K562 (cell line): ENCODE data around the gene GLRX2. TPM values are rescaled to one million over a fixed set of nuclear protein-coding genes. Genes with fewer than 3 reads are reported as not detected.
A peak's percentile ranks its signal among the peaks of the same experiment; 100 is the strongest.

ENCODE experiments used
- ATF3 ChIP-seq, 2 experiments: fragments of 450-650 bp in 1 of 2; sonication (generic) in 1 of 2; formaldehyde crosslinking in 1 of 2; IDR thresholded peaks in 1 of 2; conservative IDR thresholded peaks in 1 of 2; 2 replicates each; pipeline versions ENCODE4 v1.6.1 to v1.8.1; 2016 to 2023; ENCODE audit warnings: mild to moderate bottlenecking in 2 of 2, moderate library complexity in 2 of 2, inconsistent platforms in 1 of 2, missing genetic modification reagents in 1 of 2
- BCOR ChIP-seq: fragments of 450-650 bp; IDR thresholded peaks from 2 replicates; pipeline ENCODE4 v1.6.1; 2016
- FOS ChIP-seq: IDR thresholded peaks from 3 replicates; pipeline ENCODE4 v1.6.1; 2011; ENCODE audit not compliant: insufficient read length; ENCODE audit errors: extremely low read depth
- FOXM1 ChIP-seq, 2 experiments: fragments of 450-650 bp in 1 of 2; sonication (generic) in 1 of 2; formaldehyde crosslinking in 1 of 2; IDR thresholded peaks; 2 replicates each; pipeline versions ENCODE4 v1.6.1 to v1.9.0; 2017 to 2022; ENCODE audit warnings: low read depth in 2 of 2, mild to moderate bottlenecking in 2 of 2, missing genetic modification reagents in 1 of 2, moderate library complexity in 1 of 2
- HNRNPH1 ChIP-seq: fragments of 200-400 bp; formaldehyde crosslinking; optimal IDR thresholded peaks from 2 replicates; pipeline ENCODE3; 2017; ENCODE audit warnings: low read depth, mild to moderate bottlenecking, low read length, moderate library complexity
- IFI16 ChIP-seq: fragments of 250-450 bp; sonication (Bioruptor Pico); IDR thresholded peaks from 2 replicates; pipeline ENCODE4 v2.1.2; 2022; ENCODE audit warnings: mild to moderate bottlenecking, inconsistent platforms
- MYC ChIP-seq, 2 experiments: fragments of 250-450 bp in 1 of 2; sonication (Bioruptor Pico) in 1 of 2; IDR thresholded peaks; 2 replicates each; pipeline versions ENCODE4 v1.5.1 to v1.6.1; 2012 to 2021; ENCODE audit warnings: low read depth in 2 of 2, borderline replicate concordance in 1 of 2, improper control_type of control experiment in 1 of 2, low read length in 1 of 2, mild to moderate bottlenecking in 1 of 2, moderate library complexity in 1 of 2
- NR4A1 ChIP-seq, 2 experiments: fragments of 250-450 bp in 1 of 2; fragments of 450-650 bp in 1 of 2; sonication (Bioruptor Pico) in 1 of 2; IDR thresholded peaks; 2 replicates each; pipeline versions ENCODE4 v1.4.0 to v1.6.1; 2016 to 2020; ENCODE audit warnings: mild to moderate bottlenecking in 2 of 2, missing compliant biosample characterization in 1 of 2, missing genetic modification characterization in 1 of 2, moderate library complexity in 1 of 2
- RBM39 ChIP-seq: fragments of 200-400 bp; formaldehyde crosslinking; optimal IDR thresholded peaks from 2 replicates; pipeline ENCODE3; 2018; ENCODE audit warnings: low read depth, low read length
- RCOR1 ChIP-seq, 2 experiments: IDR thresholded peaks; 2 replicates each; pipeline ENCODE4 v1.6.1; 2012; ENCODE audit warnings: low read depth in 2 of 2, low read length in 2 of 2, borderline replicate concordance in 1 of 2, improper control_type of control experiment in 1 of 2
- SAFB2 ChIP-seq: fragments of 200-400 bp; formaldehyde crosslinking; IDR thresholded peaks from 2 replicates; pipeline ENCODE4 v1.6.1; 2018; ENCODE audit warnings: borderline replicate concordance, low read length, low read depth, moderate library complexity; ENCODE audit not compliant: severe bottlenecking
- SIX5 ChIP-seq, 2 experiments: IDR thresholded peaks; 2 replicates each; pipeline ENCODE4 v1.6.1; 2011; ENCODE audit warnings: low read length in 2 of 2, borderline replicate concordance in 1 of 2, low read depth in 1 of 2, mild to moderate bottlenecking in 1 of 2, moderate library complexity in 1 of 2; ENCODE audit not compliant: insufficient read depth in 1 of 2
- SMAD2 ChIP-seq: fragments of 150-350 bp; IDR thresholded peaks from 2 replicates; pipeline ENCODE4 v1.6.1; 2014; ENCODE audit warnings: low read depth, mild to moderate bottlenecking, low read length
- TSC22D4 ChIP-seq: fragments of 450-650 bp; IDR thresholded peaks from 2 replicates; pipeline ENCODE4 v1.6.1; 2016; ENCODE audit warnings: missing genetic modification characterization, missing biosample characterization, control low read depth
- XRCC4 ChIP-seq: IDR thresholded peaks from one replicate; pipeline ENCODE4 v1.6.1; 2011; ENCODE audit not compliant: insufficient read depth, insufficient read length; ENCODE audit errors: extremely low read depth
- ZNF140 ChIP-seq: fragments of 250-450 bp; sonication (Bioruptor Pico); IDR thresholded peaks from 2 replicates; pipeline ENCODE4 v1.8.0; 2021; ENCODE audit warnings: moderate library complexity, mild to moderate bottlenecking, inconsistent platforms
- ZNF707 ChIP-seq: fragments of 250-450 bp; sonication (Bioruptor Pico); conservative IDR thresholded peaks from 2 replicates; pipeline ENCODE4 v1.8.0; 2022; ENCODE audit warnings: inconsistent platforms, mild to moderate bottlenecking, moderate library complexity
- polyA plus RNA-seq, 8 experiments: library from polyadenylated mRNA; depleted of rRNA in 4 of 8; stranded (reverse) in 5 of 8; unstranded in 3 of 8; fragments of >200 nt; fragmentation: Nextera tagmentation in 2 of 8; fragmentation: Illumina TruSeq in 1 of 8; extraction: Ambion mirVana in 2 of 8; extraction: Trizol in 1 of 8; gene quantifications; 2 replicates each; pipeline versions ENCODE4 v1.2.1 to v1.2.3, GENCODE V29; 2011 to 2014; ENCODE audit warnings: inconsistent platforms in 1 of 8, missing spikeins in 1 of 8
- total RNA-seq, 7 experiments: library from RNA; depleted of rRNA in 6 of 7; stranded (reverse); fragments of >200 nt in 6 of 7; fragmentation: Illumina TruSeq in 2 of 7; extraction: Trizol in 2 of 7; gene quantifications; 2 replicates each; pipeline versions ENCODE4 v1.2.1 to v1.2.3, GENCODE V29; 2011 to 2021; ENCODE audit warnings: low replicate concordance in 1 of 7
- TF ChIP-seq, protein P1 (sequence below): fragments of 150-350 bp; IDR thresholded peaks from 2 replicates; pipeline ENCODE4 v1.6.1; 2014; ENCODE audit warnings: low read depth, mild to moderate bottlenecking, low read length, borderline replicate concordance
- TF ChIP-seq, protein P2 (sequence below): IDR thresholded peaks from 2 replicates; pipeline ENCODE4 v1.6.1; 2011; ENCODE audit not compliant: insufficient read length; ENCODE audit errors: extremely low read depth
- TF ChIP-seq, protein P3 (sequence below): fragments of 450-650 bp; IDR thresholded peaks from 2 replicates; pipeline ENCODE4 v1.6.1; 2018; ENCODE audit warnings: mild to moderate bottlenecking, low read depth; ENCODE audit not compliant: partially characterized antibody

The GLRX2 gene
- total and polyA plus RNA-seq, 9 of the 15 experiments (the other 6 are each of a cell fraction or from before 2014, with no cell fraction given), result 13.3 to 82.6 (median 55.1) TPM

DNA sequence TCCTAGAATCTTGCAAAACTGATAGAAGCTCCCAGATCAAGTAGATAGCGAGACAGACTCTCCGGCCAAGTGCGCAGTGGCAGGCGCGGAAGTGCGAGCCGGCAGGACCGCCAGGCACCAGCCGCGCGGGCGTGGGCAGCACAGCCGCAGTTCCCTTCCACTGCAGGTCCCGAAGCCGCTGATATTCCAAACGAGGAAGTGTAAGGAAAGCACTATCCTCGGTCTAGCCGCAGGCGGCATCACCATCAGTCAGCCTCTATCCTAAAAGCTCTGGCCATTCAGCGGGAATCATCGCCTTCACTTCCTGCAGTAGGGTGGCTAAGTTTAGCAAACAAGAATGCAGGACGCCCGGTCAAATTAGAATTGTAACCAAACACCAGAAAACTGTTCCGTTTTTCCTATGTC lies 710 bp downstream of the GLRX2 start (continued):
- TF ChIP-seq, protein P1, sequence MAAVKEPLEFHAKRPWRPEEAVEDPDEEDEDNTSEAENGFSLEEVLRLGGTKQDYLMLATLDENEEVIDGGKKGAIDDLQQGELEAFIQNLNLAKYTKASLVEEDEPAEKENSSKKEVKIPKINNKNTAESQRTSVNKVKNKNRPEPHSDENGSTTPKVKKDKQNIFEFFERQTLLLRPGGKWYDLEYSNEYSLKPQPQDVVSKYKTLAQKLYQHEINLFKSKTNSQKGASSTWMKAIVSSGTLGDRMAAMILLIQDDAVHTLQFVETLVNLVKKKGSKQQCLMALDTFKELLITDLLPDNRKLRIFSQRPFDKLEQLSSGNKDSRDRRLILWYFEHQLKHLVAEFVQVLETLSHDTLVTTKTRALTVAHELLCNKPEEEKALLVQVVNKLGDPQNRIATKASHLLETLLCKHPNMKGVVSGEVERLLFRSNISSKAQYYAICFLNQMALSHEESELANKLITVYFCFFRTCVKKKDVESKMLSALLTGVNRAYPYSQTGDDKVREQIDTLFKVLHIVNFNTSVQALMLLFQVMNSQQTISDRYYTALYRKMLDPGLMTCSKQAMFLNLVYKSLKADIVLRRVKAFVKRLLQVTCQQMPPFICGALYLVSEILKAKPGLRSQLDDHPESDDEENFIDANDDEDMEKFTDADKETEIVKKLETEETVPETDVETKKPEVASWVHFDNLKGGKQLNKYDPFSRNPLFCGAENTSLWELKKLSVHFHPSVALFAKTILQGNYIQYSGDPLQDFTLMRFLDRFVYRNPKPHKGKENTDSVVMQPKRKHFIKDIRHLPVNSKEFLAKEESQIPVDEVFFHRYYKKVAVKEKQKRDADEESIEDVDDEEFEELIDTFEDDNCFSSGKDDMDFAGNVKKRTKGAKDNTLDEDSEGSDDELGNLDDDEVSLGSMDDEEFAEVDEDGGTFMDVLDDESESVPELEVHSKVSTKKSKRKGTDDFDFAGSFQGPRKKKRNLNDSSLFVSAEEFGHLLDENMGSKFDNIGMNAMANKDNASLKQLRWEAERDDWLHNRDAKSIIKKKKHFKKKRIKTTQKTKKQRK, result no peak
- no peak for TF ChIP-seq RCOR1 (IDR thresholded peaks at IDR 0.05; ENCODE audit: borderline replicate concordance in 1 of 2, low read depth in 2 of 2, low read length in 2 of 2)
- TF ChIP-seq ZNF140 (CRISPR knock-in tag), result no peak
- no peak for TF ChIP-seq SIX5 (IDR thresholded peaks at IDR 0.05; ENCODE audit: borderline replicate concordance in 1 of 2, insufficient read depth in 1 of 2, low read depth in 1 of 2, low read length in 2 of 2)
- no peak for TF ChIP-seq IFI16 (CRISPR knock-in tag)
- TF ChIP-seq, protein P2, sequence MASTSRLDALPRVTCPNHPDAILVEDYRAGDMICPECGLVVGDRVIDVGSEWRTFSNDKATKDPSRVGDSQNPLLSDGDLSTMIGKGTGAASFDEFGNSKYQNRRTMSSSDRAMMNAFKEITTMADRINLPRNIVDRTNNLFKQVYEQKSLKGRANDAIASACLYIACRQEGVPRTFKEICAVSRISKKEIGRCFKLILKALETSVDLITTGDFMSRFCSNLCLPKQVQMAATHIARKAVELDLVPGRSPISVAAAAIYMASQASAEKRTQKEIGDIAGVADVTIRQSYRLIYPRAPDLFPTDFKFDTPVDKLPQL, result no peak
- TF ChIP-seq FOXM1 (IDR thresholded peaks at IDR 0.05; ENCODE audit: low read depth), result no peak
- TF ChIP-seq FOXM1 (CRISPR knock-in tag; IDR thresholded peaks at IDR 0.05; ENCODE audit: low read depth), result no peak
- TF ChIP-seq TSC22D4, result no peak
- no peak for TF ChIP-seq ZNF707 (CRISPR knock-in tag)
- TF ChIP-seq MYC (IDR thresholded peaks at IDR 0.05; ENCODE audit: low read depth, low read length), result no peak
- no peak for TF ChIP-seq MYC (CRISPR knock-in tag; IDR thresholded peaks at IDR 0.05; ENCODE audit: borderline replicate concordance, low read depth)
- TF ChIP-seq SAFB2, result no peak
- no peak for TF ChIP-seq HNRNPH1
- TF ChIP-seq XRCC4, result no peak
- TF ChIP-seq RBM39, result no peak
- TF ChIP-seq NR4A1 (CRISPR knock-in tag; IDR thresholded peaks at IDR 0.05), result 0 out of 2 replicates have a peak, but pooled peaks have one; percentile 21
- TF ChIP-seq NR4A1 (tag; IDR thresholded peaks at IDR 0.05), result no peak
- no peak for TF ChIP-seq FOS
- TF ChIP-seq SMAD2, result no peak
- TF ChIP-seq, protein P3, sequence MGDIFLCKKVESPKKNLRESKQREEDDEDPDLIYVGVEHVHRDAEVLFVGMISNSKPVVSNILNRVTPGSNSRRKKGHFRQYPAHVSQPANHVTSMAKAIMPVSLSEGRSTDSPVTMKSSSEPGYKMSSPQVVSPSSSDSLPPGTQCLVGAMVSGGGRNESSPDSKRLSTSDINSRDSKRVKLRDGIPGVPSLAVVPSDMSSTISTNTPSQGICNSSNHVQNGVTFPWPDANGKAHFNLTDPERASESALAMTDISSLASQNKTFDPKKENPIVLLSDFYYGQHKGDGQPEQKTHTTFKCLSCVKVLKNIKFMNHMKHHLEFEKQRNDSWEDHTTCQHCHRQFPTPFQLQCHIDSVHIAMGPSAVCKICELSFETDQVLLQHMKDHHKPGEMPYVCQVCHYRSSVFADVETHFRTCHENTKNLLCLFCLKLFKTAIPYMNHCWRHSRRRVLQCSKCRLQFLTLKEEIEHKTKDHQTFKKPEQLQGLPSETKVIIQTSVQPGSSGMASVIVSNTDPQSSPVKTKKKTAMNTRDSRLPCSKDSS, result no peak
- 0 out of 2 replicates have a peak, but pooled peaks have one; percentile 2 for TF ChIP-seq BCOR
- TF ChIP-seq ATF3 (IDR thresholded peaks at IDR 0.05), result no peak
- TF ChIP-seq ATF3 (CRISPR knock-in tag; conservative IDR thresholded peaks at IDR 0.05), result peak; percentile 25; the same call in 1 of the 2 replicates
